HCT116 (cell line): ENCODE results near the gene GRIK2. TPM values are rescaled to one million over a fixed set of nuclear protein-coding genes. Genes with fewer than 3 reads are reported as not detected.

ENCODE experiments used
- ATAC-seq: fragments of 200-7000 bp; cut with Tn5 transposase; 2 replicates; pipeline ENCODE4 v1.9.1; 2020; ENCODE audit warnings: mild to moderate bottlenecking, moderate library complexity
- BruUV-seq: library from RNA; stranded (reverse); fragments of 400-500 nt; replicated peaks from 2 replicates; lab custom pipeline; 2021; lab: Mats Ljungman, UMichigan
- CTCF ChIA-PET: fragments of 300-600 bp; sonication (Branson Sonifier 250); formaldehyde crosslinking; loops from one replicate; lab custom pipeline; 2021; ENCODE audit warnings: antibody characterized with exemption; lab: Charles Lee
- POLR2A ChIA-PET: fragments of 300-600, 350-600 bp; sonication (Branson Sonifier 250); formaldehyde crosslinking; loops from one replicate; lab custom pipeline; 2021; ENCODE audit warnings: antibody characterized with exemption; lab: Charles Lee
- RAD21 ChIA-PET, 2 experiments: fragments of 300-600 bp; sonication (Branson Sonifier 250); formaldehyde crosslinking; loops; one replicate each; lab custom pipeline; 2023; ENCODE audit warnings: low total read pairs in 2 of 2; ENCODE audit not compliant: uncharacterized antibody in 2 of 2, unreplicated experiment in 2 of 2, low non-redundant PET in 1 of 2; lab: Charles Lee
- DNase-seq: peaks from one replicate; pipeline ENCODE4 v3.0.0-alpha.2; 2010; ENCODE audit warnings: low read depth, low spot score
- H2AFZ ChIP-seq: fragments of 200-600 bp; shearing (Covaris generic), sonication (generic); 2 replicates; pipeline ENCODE4 v1.6.1; 2017; ENCODE audit warnings: low read depth, mixed run types, mixed read lengths, antibody characterized with exemption, low read length; ENCODE audit not compliant: poor library complexity, severe bottlenecking
- H3K27ac ChIP-seq: 2 replicates; pipeline ENCODE4 v1.5.1; 2012; ENCODE audit warnings: low read depth, low read length
- H3K27me3 ChIP-seq: fragments of 200-600 bp; sonication (generic); 2 replicates; pipeline ENCODE4 v1.6.1; 2016; ENCODE audit warnings: mixed run types, low read length, mixed read lengths; ENCODE audit not compliant: insufficient read depth
- H3K36me3 ChIP-seq, 2 experiments: fragments of 200-500 bp in 1 of 2; fragments of 200-600 bp in 1 of 2; sonication (Bioruptor generic) in 1 of 2; sonication (generic) in 1 of 2; 2 replicates each; pipeline versions ENCODE4 v1.5.1 to v1.6.1; 2014 to 2016; ENCODE audit warnings: low read length in 2 of 2, inconsistent platforms in 1 of 2, mixed read lengths in 1 of 2, mixed run types in 1 of 2; ENCODE audit not compliant: insufficient read depth in 2 of 2, control insufficient read depth in 1 of 2
- H3K4me1 ChIP-seq, 2 experiments: fragments of 200-600 bp in 1 of 2; sonication (generic) in 1 of 2; 2 replicates each; pipeline versions ENCODE4 v1.5.1 to v1.6.1; 2012 to 2017; ENCODE audit warnings: low read length in 2 of 2, inconsistent platforms in 1 of 2, mild to moderate bottlenecking in 1 of 2, mixed read lengths in 1 of 2, mixed run types in 1 of 2, moderate library complexity in 1 of 2; ENCODE audit not compliant: insufficient read depth in 2 of 2, control insufficient read depth in 1 of 2
- H3K4me2 ChIP-seq: fragments of 200-600 bp; sonication (generic); 2 replicates; pipeline ENCODE4 v1.6.1; 2017; ENCODE audit warnings: mixed run types, low read length, mixed read lengths
- H3K4me3 ChIP-seq, 2 experiments: fragments of 200-600 bp in 1 of 2; sonication (generic) in 1 of 2; replicated peaks in 1 of 2; 2 replicates each; pipeline ENCODE4 v1.5.1; 2011 to 2016; ENCODE audit warnings: low read length in 2 of 2, control low read depth in 1 of 2, low read depth in 1 of 2, mild to moderate bottlenecking in 1 of 2, mixed read lengths in 1 of 2, mixed run types in 1 of 2
- H3K79me2 ChIP-seq: fragments of 200-600 bp; sonication (generic); 2 replicates; pipeline ENCODE4 v1.6.1; 2017; ENCODE audit warnings: mild to moderate bottlenecking, mixed run types, low read length, moderate library complexity, mixed read lengths; ENCODE audit not compliant: insufficient read depth
- H3K9ac ChIP-seq: fragments of 200-600 bp; sonication (generic); 2 replicates; pipeline ENCODE4 v1.6.1; 2016; ENCODE audit warnings: low read length, mixed read lengths
- H3K9me2 ChIP-seq: fragments of 200-600 bp; sonication (generic), shearing (Covaris generic); 2 replicates; pipeline ENCODE4 v1.6.1; 2017; ENCODE audit warnings: mixed run types, mild to moderate bottlenecking, moderate library complexity; ENCODE audit not compliant: insufficient read depth
- H3K9me3 ChIP-seq, 2 experiments: fragments of 200-500 bp in 1 of 2; fragments of 200-600 bp in 1 of 2; sonication (Bioruptor generic) in 1 of 2; sonication (generic) in 1 of 2; 2 replicates each; pipeline ENCODE4 v1.6.1; 2014 to 2017; ENCODE audit warnings: low read length in 2 of 2, mixed read lengths in 2 of 2, inconsistent platforms in 1 of 2, low read depth in 1 of 2, mild to moderate bottlenecking in 1 of 2, mixed run types in 1 of 2, moderate library complexity in 1 of 2; ENCODE audit not compliant: control insufficient read depth in 1 of 2, insufficient read depth in 1 of 2
- H4K20me1 ChIP-seq: fragments of 200-600 bp; sonication (generic), shearing (Covaris generic); 2 replicates; pipeline ENCODE4 v1.6.1; 2017; ENCODE audit warnings: mixed run types, mild to moderate bottlenecking, moderate library complexity; ENCODE audit not compliant: insufficient read depth
- EGR1 ChIP-seq: IDR thresholded peaks from 2 replicates; pipeline ENCODE4 v1.6.1; 2012; ENCODE audit warnings: low read depth
- ELF1 ChIP-seq: IDR thresholded peaks from 2 replicates; pipeline ENCODE4 v1.6.1; 2012; ENCODE audit warnings: low read depth, borderline replicate concordance
- EZH2 ChIP-seq: fragments of 200-600 bp; sonication (generic); IDR thresholded peaks from 2 replicates; pipeline ENCODE4 v1.6.1; 2017; ENCODE audit warnings: antibody characterized with exemption, mixed run types
- EZH2phosphoT487 ChIP-seq: fragments of 200-600 bp; IDR thresholded peaks from 2 replicates; pipeline ENCODE4 v1.6.1; 2018; ENCODE audit warnings: antibody characterized with exemption, borderline replicate concordance
- JUND ChIP-seq: IDR thresholded peaks from 2 replicates; pipeline ENCODE4 v1.6.1; 2012
- POLR2A ChIP-seq: IDR thresholded peaks from 2 replicates; pipeline ENCODE4 v1.7.0; 2011; ENCODE audit warnings: borderline replicate concordance; ENCODE audit not compliant: insufficient read depth, insufficient read length; ENCODE audit errors: extremely low read depth
- POLR2AphosphoS5 ChIP-seq: IDR thresholded peaks from 2 replicates; pipeline ENCODE4 v1.6.1; 2011; ENCODE audit warnings: mild to moderate bottlenecking, low read depth, low read length, moderate library complexity
- SIN3A ChIP-seq: IDR thresholded peaks from 2 replicates; pipeline ENCODE4 v1.6.1; 2012; ENCODE audit warnings: low read depth
- SP1 ChIP-seq: IDR thresholded peaks from 2 replicates; pipeline ENCODE4 v1.6.1; 2012; ENCODE audit warnings: low read depth
- TCF7L2 ChIP-seq: IDR thresholded peaks from 2 replicates; pipeline ENCODE4 v1.7.0; 2011; ENCODE audit warnings: borderline replicate concordance, inconsistent platforms; ENCODE audit not compliant: insufficient read depth, insufficient read length; ENCODE audit errors: extremely low read depth
- ZFX ChIP-seq: fragments of 450-650 bp; IDR thresholded peaks from 2 replicates; pipeline ENCODE4 v1.6.1; 2017
- ZNF274 ChIP-seq: fragments of 200-500 bp; sonication (Bioruptor generic); IDR thresholded peaks from 2 replicates; pipeline ENCODE4 v1.6.1; 2014; ENCODE audit warnings: mild to moderate bottlenecking, low read depth, low read length, inconsistent platforms
- intact Hi-C: fragments of 100-400 bp; cut with micrococcal nuclease; formaldehyde crosslinking; loops from 2 replicates; pipeline ENCODE4 v1.10.0; 2022
- total RNA-seq: library from RNA; stranded (reverse); gene quantifications from one replicate; pipeline ENCODE4 v1.2.1, GENCODE V29; 2021; ENCODE audit not compliant: unreplicated experiment
- TF ChIP-seq, protein P1 (sequence below), 3 experiments: fragments of 200-600 bp in 1 of 3; sonication (generic) in 1 of 3; IDR thresholded peaks in 2 of 3; conservative IDR thresholded peaks in 1 of 3; 2 replicates each; pipeline ENCODE4 v1.5.1; 2012 to 2017; ENCODE audit warnings: low read depth in 2 of 3, low read length in 2 of 3, antibody characterized with exemption in 1 of 3, borderline replicate concordance in 1 of 3, control low read depth in 1 of 3, mild to moderate bottlenecking in 1 of 3, mixed read lengths in 1 of 3, mixed run types in 1 of 3, moderate library complexity in 1 of 3; ENCODE audit not compliant: insufficient read depth in 1 of 3

Gene GRIK2
- total RNA-seq, 1 experiment from 2014 or later = 0.64 TPM

DNA sequence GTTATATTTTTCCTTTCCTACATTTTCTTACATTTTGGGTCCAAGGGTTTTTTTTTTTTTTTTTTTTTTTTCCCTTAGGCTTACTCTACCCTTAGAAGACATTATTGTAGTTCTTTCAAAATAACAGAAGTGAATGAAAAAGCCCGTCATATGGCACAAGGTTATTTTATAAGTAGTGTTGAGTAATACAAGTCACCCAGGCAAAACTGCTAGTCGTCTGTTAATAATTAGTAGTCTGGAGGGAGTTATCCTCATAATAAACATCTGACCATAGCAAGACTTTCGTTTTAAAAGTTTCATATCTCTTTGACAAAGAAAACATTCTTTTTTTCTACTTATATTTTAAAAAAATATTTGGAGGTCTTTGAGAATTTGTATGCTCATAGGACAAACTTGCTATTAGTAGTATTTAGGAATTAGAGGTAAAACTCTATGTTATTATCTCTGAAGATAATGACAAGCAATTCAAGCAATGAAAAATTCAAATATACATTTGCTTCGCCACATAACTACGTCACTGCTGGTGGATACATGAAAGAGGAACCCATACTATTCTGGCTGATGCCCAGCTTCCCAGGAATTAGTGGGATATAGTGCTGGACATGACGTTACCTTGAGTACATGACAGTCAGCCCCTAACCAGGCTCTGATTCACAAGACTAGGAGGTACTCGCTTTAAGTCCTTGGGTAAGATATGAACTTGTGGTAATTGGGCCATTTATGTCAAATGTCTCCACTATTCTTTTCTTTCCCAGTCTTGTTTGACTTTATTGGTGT, 532.8 kb downstream of the GRIK2 start (continued):
- TF ChIP-seq SIN3A (no peak), EGR1 (no peak), JUND (no peak)

DNA sequence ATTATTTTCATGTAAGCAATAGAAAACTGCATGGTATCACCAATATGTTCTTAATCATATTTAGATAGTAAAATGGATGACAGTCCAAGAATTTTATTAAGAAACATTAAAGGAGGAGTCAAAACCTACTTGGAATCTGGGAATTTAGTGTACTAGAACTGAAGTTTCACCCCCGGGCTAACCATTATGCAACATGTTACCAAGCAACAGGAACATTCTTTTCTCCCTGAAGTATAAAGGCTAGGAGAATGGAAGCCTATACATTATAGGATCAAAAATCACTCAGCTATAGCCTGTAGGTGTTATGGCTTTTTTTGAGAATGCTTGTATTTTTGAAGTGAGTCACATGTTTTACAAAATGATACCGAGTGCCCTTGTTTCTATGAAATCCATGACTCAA, 538.3 kb downstream of the GRIK2 start:
- Histone ChIP-seq H3K4me3 (no peak overlapping the region), H3K4me1 (no peaks in the 10 kb centered on the region), H3K27me3 (no peaks in the 10 kb centered on the region), H3K9me2 (no peaks in the 10 kb centered on the region), H2AFZ (no peak overlapping the region), H3K36me3 (no peaks in the 10 kb centered on the region), H3K9ac (no peak overlapping the region), H3K9me3 (no peaks in the 10 kb centered on the region), H3K79me2 (no peaks in the 10 kb centered on the region), H3K27ac (no peak overlapping the region), H4K20me1 (no peaks in the 10 kb centered on the region), H3K4me2 (no peak overlapping the region)
- ATAC-seq (no peak), DNase-seq (no peak)
- CTCF ChIA-PET = no interaction called here
- no TSS peak for BruUV-seq
- intact Hi-C loops = no loop called here
- RAD21 ChIA-PET = no interaction called here
- POLR2A ChIA-PET = no interaction called here
- TF ChIP-seq ZFX = no peak
- TF ChIP-seq, protein P1, sequence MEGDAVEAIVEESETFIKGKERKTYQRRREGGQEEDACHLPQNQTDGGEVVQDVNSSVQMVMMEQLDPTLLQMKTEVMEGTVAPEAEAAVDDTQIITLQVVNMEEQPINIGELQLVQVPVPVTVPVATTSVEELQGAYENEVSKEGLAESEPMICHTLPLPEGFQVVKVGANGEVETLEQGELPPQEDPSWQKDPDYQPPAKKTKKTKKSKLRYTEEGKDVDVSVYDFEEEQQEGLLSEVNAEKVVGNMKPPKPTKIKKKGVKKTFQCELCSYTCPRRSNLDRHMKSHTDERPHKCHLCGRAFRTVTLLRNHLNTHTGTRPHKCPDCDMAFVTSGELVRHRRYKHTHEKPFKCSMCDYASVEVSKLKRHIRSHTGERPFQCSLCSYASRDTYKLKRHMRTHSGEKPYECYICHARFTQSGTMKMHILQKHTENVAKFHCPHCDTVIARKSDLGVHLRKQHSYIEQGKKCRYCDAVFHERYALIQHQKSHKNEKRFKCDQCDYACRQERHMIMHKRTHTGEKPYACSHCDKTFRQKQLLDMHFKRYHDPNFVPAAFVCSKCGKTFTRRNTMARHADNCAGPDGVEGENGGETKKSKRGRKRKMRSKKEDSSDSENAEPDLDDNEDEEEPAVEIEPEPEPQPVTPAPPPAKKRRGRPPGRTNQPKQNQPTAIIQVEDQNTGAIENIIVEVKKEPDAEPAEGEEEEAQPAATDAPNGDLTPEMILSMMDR (IDR thresholded peaks at IDR 0.05 in 2 of 3, conservative IDR thresholded peaks at IDR 0.05 in 1 of 3; ENCODE audit: borderline replicate concordance in 1 of 3, insufficient read depth in 1 of 3, low read depth in 2 of 3, low read length in 2 of 3) = no peak
- no peak for TF ChIP-seq TCF7L2
- TF ChIP-seq POLR2A = no peak
- no peak for TF ChIP-seq SP1
- no peak for TF ChIP-seq JUND
- TF ChIP-seq POLR2AphosphoS5 = no peak
- TF ChIP-seq ZNF274 = no peak
- no peak for TF ChIP-seq EZH2
- no peak for TF ChIP-seq EZH2phosphoT487
- no peak for TF ChIP-seq ELF1
